Panc1 (cell line): Measurements from ENCODE around the gene UFSP2. TPM values are rescaled to one million over a fixed set of nuclear protein-coding genes. Genes with fewer than 3 reads are reported as not detected.

ENCODE experiments used
- ATAC-seq: fragments of 200-7000 bp; cut with Tn5 transposase; 2 replicates; pipeline ENCODE4 v1.9.1; 2020; ENCODE audit warnings: mild to moderate bottlenecking, moderate library complexity
- BruUV-seq: library from RNA; stranded (reverse); fragments of 400-500 nt; replicated peaks from 2 replicates; lab custom pipeline; 2021; lab: Mats Ljungman, UMichigan
- CTCF ChIA-PET: fragments of 300-600 bp; sonication (Branson Sonifier 250); formaldehyde crosslinking; loops from one replicate; lab custom pipeline; 2022; ENCODE audit warnings: antibody characterized with exemption; lab: Charles Lee
- POLR2A ChIA-PET: fragments of 300-600 bp; sonication (Branson Sonifier 250); formaldehyde crosslinking; loops from one replicate; lab custom pipeline; 2022; ENCODE audit warnings: antibody characterized with exemption; lab: Charles Lee
- DNase-seq: peaks from one replicate; pipeline ENCODE4 v3.0.0-alpha.2; 2010; ENCODE audit warnings: low read depth, low spot score
- H3K27ac ChIP-seq: 2 replicates; pipeline ENCODE4 v1.5.1; 2011; ENCODE audit warnings: mild to moderate bottlenecking, low read length, inconsistent platforms
- H3K27me3 ChIP-seq: fragments of 200-500 bp; sonication (Bioruptor generic); 2 replicates; pipeline ENCODE4 v1.6.0; 2014; ENCODE audit warnings: low read length, inconsistent platforms; ENCODE audit not compliant: control insufficient read depth, insufficient read depth
- H3K36me3 ChIP-seq: fragments of 200-500 bp; sonication (Bioruptor generic); 2 replicates; pipeline ENCODE4 v1.5.1; 2014; ENCODE audit warnings: inconsistent platforms, mild to moderate bottlenecking, low read length, moderate library complexity; ENCODE audit not compliant: control insufficient read depth, insufficient read depth
- H3K4me1 ChIP-seq: 2 replicates; pipeline ENCODE4 v1.5.1; 2011; ENCODE audit warnings: inconsistent platforms, mild to moderate bottlenecking, low read length, moderate library complexity; ENCODE audit not compliant: control insufficient read depth, insufficient read depth
- H3K4me3 ChIP-seq, 2 experiments: 2 replicates each; pipeline ENCODE4 v1.5.1; 2011 to 2012; ENCODE audit warnings: low read depth in 2 of 2, low read length in 2 of 2, mild to moderate bottlenecking in 2 of 2, inconsistent platforms in 1 of 2, moderate library complexity in 1 of 2
- H3K9me3 ChIP-seq: fragments of 200-500 bp; sonication (Bioruptor generic); 2 replicates; pipeline ENCODE4 v1.5.1; 2014; ENCODE audit warnings: low read depth, mild to moderate bottlenecking, inconsistent platforms, low read length, moderate library complexity; ENCODE audit not compliant: control insufficient read depth, insufficient read depth
- POLR2AphosphoS5 ChIP-seq: IDR thresholded peaks from 2 replicates; pipeline ENCODE4 v1.6.1; 2012; ENCODE audit warnings: mild to moderate bottlenecking, low read depth, low read length, moderate library complexity
- SIN3A ChIP-seq: IDR thresholded peaks from 2 replicates; pipeline ENCODE4 v1.6.1; 2012; ENCODE audit warnings: low read depth, mild to moderate bottlenecking, low read length, moderate library complexity, borderline replicate concordance; ENCODE audit not compliant: insufficient read depth
- TCF7L2 ChIP-seq: IDR thresholded peaks from 2 replicates; pipeline ENCODE4 v1.6.1; 2011; ENCODE audit warnings: mild to moderate bottlenecking, low read depth, low read length, inconsistent platforms
- in situ Hi-C: cut with HindIII; loops from 2 replicates; pipeline ENCODE4 v1.10.0; 2016; ENCODE audit warnings: low sequenced_read_pairs, low pct_unique_long_range_greater_than_20kb
- intact Hi-C: fragments of 100-400 bp; cut with micrococcal nuclease; formaldehyde crosslinking; loops from one replicate; pipeline ENCODE4 v1.10.0; 2022; ENCODE audit not compliant: unreplicated experiment
- total RNA-seq: library from RNA; stranded (reverse); gene quantifications from one replicate; pipeline ENCODE4 v1.2.1, GENCODE V29; 2021; ENCODE audit not compliant: unreplicated experiment
- TF ChIP-seq, protein P1 (sequence below): fragments of 450-650 bp; IDR thresholded peaks from 2 replicates; pipeline ENCODE4 v1.5.1; 2017; ENCODE audit warnings: mild to moderate bottlenecking
- TF ChIP-seq, protein P2 (sequence below), 2 experiments: IDR thresholded peaks; 2 replicates each; pipeline ENCODE4 v1.6.1; 2011 to 2012; ENCODE audit warnings: low read depth in 2 of 2, control low read depth in 1 of 2, low read length in 1 of 2, mild to moderate bottlenecking in 1 of 2, moderate library complexity in 1 of 2; ENCODE audit not compliant: insufficient read depth in 1 of 2

UFSP2 gene
- total RNA-seq, 1 experiment from 2014 or later = 17.0 TPM

- no peak overlapping the region for H3K4me3 ChIP-seq
- no peaks in the 10 kb centered on the region for H3K27me3 ChIP-seq
- no peaks in the 10 kb centered on the region; the same call in 1 of the 2 replicates for H3K36me3 ChIP-seq
- ATAC-seq = no peak
- no peaks in the 10 kb centered on the region for H3K9me3 ChIP-seq
- POLR2A ChIA-PET = no interaction called here
- no peak for DNase-seq
- intact Hi-C loops = no loop called here
- TF ChIP-seq POLR2AphosphoS5 = no peak
- no peak for TF ChIP-seq TCF7L2
- TF ChIP-seq SIN3A = no peak
- TF ChIP-seq, protein P1, sequence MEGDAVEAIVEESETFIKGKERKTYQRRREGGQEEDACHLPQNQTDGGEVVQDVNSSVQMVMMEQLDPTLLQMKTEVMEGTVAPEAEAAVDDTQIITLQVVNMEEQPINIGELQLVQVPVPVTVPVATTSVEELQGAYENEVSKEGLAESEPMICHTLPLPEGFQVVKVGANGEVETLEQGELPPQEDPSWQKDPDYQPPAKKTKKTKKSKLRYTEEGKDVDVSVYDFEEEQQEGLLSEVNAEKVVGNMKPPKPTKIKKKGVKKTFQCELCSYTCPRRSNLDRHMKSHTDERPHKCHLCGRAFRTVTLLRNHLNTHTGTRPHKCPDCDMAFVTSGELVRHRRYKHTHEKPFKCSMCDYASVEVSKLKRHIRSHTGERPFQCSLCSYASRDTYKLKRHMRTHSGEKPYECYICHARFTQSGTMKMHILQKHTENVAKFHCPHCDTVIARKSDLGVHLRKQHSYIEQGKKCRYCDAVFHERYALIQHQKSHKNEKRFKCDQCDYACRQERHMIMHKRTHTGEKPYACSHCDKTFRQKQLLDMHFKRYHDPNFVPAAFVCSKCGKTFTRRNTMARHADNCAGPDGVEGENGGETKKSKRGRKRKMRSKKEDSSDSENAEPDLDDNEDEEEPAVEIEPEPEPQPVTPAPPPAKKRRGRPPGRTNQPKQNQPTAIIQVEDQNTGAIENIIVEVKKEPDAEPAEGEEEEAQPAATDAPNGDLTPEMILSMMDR = no peak
- TF ChIP-seq, protein P2, sequence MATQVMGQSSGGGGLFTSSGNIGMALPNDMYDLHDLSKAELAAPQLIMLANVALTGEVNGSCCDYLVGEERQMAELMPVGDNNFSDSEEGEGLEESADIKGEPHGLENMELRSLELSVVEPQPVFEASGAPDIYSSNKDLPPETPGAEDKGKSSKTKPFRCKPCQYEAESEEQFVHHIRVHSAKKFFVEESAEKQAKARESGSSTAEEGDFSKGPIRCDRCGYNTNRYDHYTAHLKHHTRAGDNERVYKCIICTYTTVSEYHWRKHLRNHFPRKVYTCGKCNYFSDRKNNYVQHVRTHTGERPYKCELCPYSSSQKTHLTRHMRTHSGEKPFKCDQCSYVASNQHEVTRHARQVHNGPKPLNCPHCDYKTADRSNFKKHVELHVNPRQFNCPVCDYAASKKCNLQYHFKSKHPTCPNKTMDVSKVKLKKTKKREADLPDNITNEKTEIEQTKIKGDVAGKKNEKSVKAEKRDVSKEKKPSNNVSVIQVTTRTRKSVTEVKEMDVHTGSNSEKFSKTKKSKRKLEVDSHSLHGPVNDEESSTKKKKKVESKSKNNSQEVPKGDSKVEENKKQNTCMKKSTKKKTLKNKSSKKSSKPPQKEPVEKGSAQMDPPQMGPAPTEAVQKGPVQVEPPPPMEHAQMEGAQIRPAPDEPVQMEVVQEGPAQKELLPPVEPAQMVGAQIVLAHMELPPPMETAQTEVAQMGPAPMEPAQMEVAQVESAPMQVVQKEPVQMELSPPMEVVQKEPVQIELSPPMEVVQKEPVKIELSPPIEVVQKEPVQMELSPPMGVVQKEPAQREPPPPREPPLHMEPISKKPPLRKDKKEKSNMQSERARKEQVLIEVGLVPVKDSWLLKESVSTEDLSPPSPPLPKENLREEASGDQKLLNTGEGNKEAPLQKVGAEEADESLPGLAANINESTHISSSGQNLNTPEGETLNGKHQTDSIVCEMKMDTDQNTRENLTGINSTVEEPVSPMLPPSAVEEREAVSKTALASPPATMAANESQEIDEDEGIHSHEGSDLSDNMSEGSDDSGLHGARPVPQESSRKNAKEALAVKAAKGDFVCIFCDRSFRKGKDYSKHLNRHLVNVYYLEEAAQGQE (IDR thresholded peaks at IDR 0.05; ENCODE audit: insufficient read depth in 1 of 2, low read depth in 2 of 2, low read length in 1 of 2) = no peak
- H3K4me1 ChIP-seq = no peaks in the 10 kb centered on the region
- BruUV-seq = no TSS peak
- H3K27ac ChIP-seq = no peak overlapping the region
- CTCF ChIA-PET = interaction anchor here (0.6 kb wide), 1 partner anchor 314 kb away, joined by 3 read pairs; no protein-coding TSS in a partner anchor
- in situ Hi-C loops = no loop called here
Observed at GRCh38 chr4:185405296-185405999, 20.3 kb downstream of the UFSP2 start.

GRCh38 chr4:185404031-185404430, 21.7 kb downstream of the UFSP2 start:
- CTCF ChIA-PET = no interaction called here

More at GRCh38 chr4:185404031-185404430, 21.7 kb downstream of the UFSP2 start:
- no peaks in the 10 kb centered on the region for H3K4me1 ChIP-seq
- POLR2A ChIA-PET = no interaction called here
- no TSS peak for BruUV-seq
- H3K27me3 ChIP-seq = no peaks in the 10 kb centered on the region
- in situ Hi-C loops = no loop called here
- TF ChIP-seq SIN3A (no peak), POLR2AphosphoS5 (no peak), TCF7L2 (no peak)
- TF ChIP-seq, protein P2 (IDR thresholded peaks at IDR 0.05; ENCODE audit: insufficient read depth in 1 of 2, low read depth in 2 of 2, low read length in 1 of 2) = no peak
- TF ChIP-seq, protein P1 = no peak
- no peak for DNase-seq
- ATAC-seq = no peak
- no peaks in the 10 kb centered on the region; the same call in 1 of the 2 replicates for H3K36me3 ChIP-seq
- no peak overlapping the region for H3K4me3 ChIP-seq
- H3K27ac ChIP-seq = no peak overlapping the region
- no peaks in the 10 kb centered on the region for H3K9me3 ChIP-seq
- intact Hi-C loops = no loop called here
